Lower lobe of right lung (tissue), 2 donors: Measurements from ENCODE around the gene IFRD2. TPM values are rescaled to one million over a fixed set of nuclear protein-coding genes. Genes with fewer than 3 reads are reported as not detected.

Source experiments
- ATAC-seq, 2 donors: fragments of 200-7000 bp; cut with Tn5 transposase; one replicate each; pipeline ENCODE4 v1.9.1; 2020 to 2022; ENCODE audit warnings: mild to moderate bottlenecking in 2 of 2, moderate library complexity in 2 of 2
- DNase-seq: peaks from one replicate; pipeline ENCODE4 v3.0.0-alpha.2; 2020
- H3K27ac ChIP-seq: fragments of 200-600 bp; one replicate; pipeline ENCODE4 v1.8.0; 2022
- H3K27me3 ChIP-seq: fragments of 200-600 bp; one replicate; pipeline ENCODE4 v1.8.0; 2022; ENCODE audit warnings: low read depth
- H3K36me3 ChIP-seq: fragments of 200-600 bp; one replicate; pipeline ENCODE4 v1.8.0; 2022; ENCODE audit warnings: mild to moderate bottlenecking
- H3K4me1 ChIP-seq: fragments of 200-600 bp; one replicate; pipeline ENCODE4 v1.8.0; 2022
- H3K4me3 ChIP-seq: fragments of 200-600 bp; one replicate; pipeline ENCODE4 v1.8.0; 2022; ENCODE audit warnings: mild to moderate bottlenecking
- H3K9me3 ChIP-seq: fragments of 200-600 bp; one replicate; pipeline ENCODE4 v1.8.0; 2022
- CTCF ChIP-seq: fragments of 200-600 bp; IDR thresholded peaks from one replicate; pipeline ENCODE4 v1.8.0; 2022; ENCODE audit warnings: antibody characterized with exemption, mild to moderate bottlenecking
- intact Hi-C: fragments of 100-400 bp; cut with DNase I; formaldehyde crosslinking; loops from one replicate; pipeline ENCODE4 v1.11.0; 2022
- total RNA-seq: library from RNA; stranded (reverse); fragmentation: NEBNext Ultra II Directional; extraction: Animal tissue kit (Norgen Biotek cat#: 25700); gene quantifications from one replicate; pipeline ENCODE4 v1.2.1, GENCODE V29; 2021
- donor health status: DM: no; HTN: yes; CAD: no; lungs with severe emphysema.

Gene IFRD2
- total RNA-seq, 1 donor from 2014 or later: 66.9 TPM

- H3K4me3 ChIP-seq: peak overlapping the region; percentile 91
- peak overlapping the region; percentile 98 for H3K27ac ChIP-seq
- intact Hi-C loops: no loop called here
Observed at GRCh38 chr3:50319894-50320625, 27.8 kb upstream of the IFRD2 start.

GRCh38 chr3:50319181-50319893 lies 27.1 kb upstream of the IFRD2 start:
- H3K27ac ChIP-seq: peak overlapping the region; percentile 98
- H3K36me3 ChIP-seq: peaks cover 47% of the 10 kb centered on the region

More at GRCh38 chr3:50319894-50320625, 27.8 kb upstream of the IFRD2 start:
- no peaks in the 10 kb centered on the region for H3K9me3 ChIP-seq
- H3K27me3 ChIP-seq: no peaks in the 10 kb centered on the region
- TF ChIP-seq CTCF: no peak
- DNase-seq: no peak
- ATAC-seq: no peak
- peaks cover 88% of the 10 kb centered on the region for H3K4me1 ChIP-seq
- peaks cover 44% of the 10 kb centered on the region for H3K36me3 ChIP-seq

GRCh38 chr3:50318615-50319014 lies 26.4 kb upstream of the IFRD2 start:
- no peak for ATAC-seq
- H3K4me1 ChIP-seq: peaks cover 88% of the 10 kb centered on the region
- no peaks in the 10 kb centered on the region for H3K27me3 ChIP-seq
- intact Hi-C loops: no loop called here
- no peaks in the 10 kb centered on the region for H3K9me3 ChIP-seq
- peaks cover 47% of the 10 kb centered on the region for H3K36me3 ChIP-seq
- peak overlapping the region; percentile 98 for H3K27ac ChIP-seq
- no peak for TF ChIP-seq CTCF
- peak; percentile 61 for DNase-seq
- H3K4me3 ChIP-seq: peak overlapping the region; percentile 91

More at GRCh38 chr3:50319181-50319893, 27.1 kb upstream of the IFRD2 start:
- ATAC-seq: no peak
- intact Hi-C loops: no loop called here
- Histone ChIP-seq H3K27me3 (no peaks in the 10 kb centered on the region), H3K4me1 (peaks cover 88% of the 10 kb centered on the region), H3K9me3 (no peaks in the 10 kb centered on the region), H3K4me3 (peak overlapping the region; percentile 91)
- TF ChIP-seq CTCF: no peak
- no peak for DNase-seq

- DNase-seq (no peak), ATAC-seq (no peak)
- no peak for TF ChIP-seq CTCF
- Histone ChIP-seq H3K4me1 (peaks cover 88% of the 10 kb centered on the region), H3K9me3 (no peaks in the 10 kb centered on the region), H3K36me3 (peaks cover 47% of the 10 kb centered on the region), H3K4me3 (peak overlapping the region; percentile 91), H3K27ac (peak overlapping the region; percentile 98), H3K27me3 (no peaks in the 10 kb centered on the region)
- intact Hi-C loops: no loop called here
Observed at GRCh38 chr3:50318163-50318562, 25.9 kb upstream of the IFRD2 start.

GRCh38 chr3:50317300-50317699 lies 25.1 kb upstream of the IFRD2 start:
- H3K4me3 ChIP-seq: peak overlapping the region; percentile 91
- peak overlapping the region; percentile 98 for H3K27ac ChIP-seq
- H3K36me3 ChIP-seq: peaks cover 47% of the 10 kb centered on the region
- DNase-seq: peak; percentile 71
- no peaks in the 10 kb centered on the region for H3K9me3 ChIP-seq
- ATAC-seq: no peak
- no peaks in the 10 kb centered on the region for H3K27me3 ChIP-seq
- intact Hi-C loops: no loop called here
- peaks cover 81% of the 10 kb centered on the region for H3K4me1 ChIP-seq
- TF ChIP-seq CTCF: no peak
